Natural killer cell (primary cell): ENCODE measurements around the gene NEK11. TPM values are rescaled to one million over a fixed set of nuclear protein-coding genes. Genes with fewer than 3 reads are reported as not detected.

Experiments used
- ATAC-seq, 3 donors: fragments of 150-1000 bp in 2 of 3; fragments of 200-7000 bp in 1 of 3; cut with Tn5 transposase; 1 replicate in 1 of 3; 2 replicates in 2 of 3; pipeline ENCODE4 v1.10.0; 2021; ENCODE audit warnings: mild to moderate bottlenecking in 2 of 3, moderate library complexity in 2 of 3
- DNase-seq, 2 donors: peaks; one replicate each; pipeline versions ENCODE4 v3.0.0 to v3.0.0-alpha.2; 2013 to 2021; ENCODE audit warnings: mixed read lengths in 1 of 2
- H3K27ac ChIP-seq: one replicate; pipeline ENCODE4 v1.5.1; 2013; ENCODE audit warnings: mild to moderate bottlenecking, low read length
- H3K27me3 ChIP-seq: one replicate; pipeline ENCODE4 v1.6.1; 2013; ENCODE audit warnings: low read length; ENCODE audit not compliant: control insufficient read depth, insufficient read depth
- H3K36me3 ChIP-seq: one replicate; pipeline ENCODE4 v1.6.1; 2013; ENCODE audit warnings: low read length; ENCODE audit not compliant: control insufficient read depth, insufficient read depth
- H3K4me1 ChIP-seq: one replicate; pipeline ENCODE4 v1.6.1; 2013; ENCODE audit warnings: low read length; ENCODE audit not compliant: control insufficient read depth, insufficient read depth
- H3K4me3 ChIP-seq: one replicate; pipeline ENCODE4 v1.5.1; 2013; ENCODE audit warnings: low read length
- H3K9me3 ChIP-seq: one replicate; pipeline ENCODE4 v1.6.1; 2013; ENCODE audit warnings: low read length; ENCODE audit not compliant: control insufficient read depth, insufficient read depth
- H3K27ac Mint-ChIP-seq, 2 donors: one replicate each; pipeline ENCODE4 v1.8.0; 2022; ENCODE audit warnings: mild to moderate bottlenecking in 2 of 2, mixed read lengths in 2 of 2, moderate library complexity in 1 of 2
- H3K27me3 Mint-ChIP-seq, 2 donors: one replicate each; pipeline ENCODE4 v1.8.0; 2022; ENCODE audit warnings: low read depth in 2 of 2, mixed read lengths in 2 of 2
- H3K36me3 Mint-ChIP-seq: one replicate; pipeline ENCODE4 v1.8.0; 2022; ENCODE audit warnings: mixed read lengths
- H3K4me1 Mint-ChIP-seq, 2 donors: one replicate each; pipeline ENCODE4 v1.8.0; 2022; ENCODE audit warnings: mixed read lengths in 2 of 2
- H3K4me3 Mint-ChIP-seq: one replicate; pipeline ENCODE4 v1.8.0; 2022; ENCODE audit warnings: mild to moderate bottlenecking, moderate library complexity, mixed read lengths
- H3K9me3 Mint-ChIP-seq, 2 donors: one replicate each; pipeline ENCODE4 v1.8.0; 2022; ENCODE audit warnings: mixed read lengths in 2 of 2
- WGBS: methylation state at CpG from one replicate; pipeline ENCODE4 v1.1.7; 2013; ENCODE audit warnings: missing lambda C conversion rate; ENCODE audit not compliant: insufficient coverage; 5-methylcytosine and 5-hydroxymethylcytosine counted together
- intact Hi-C: fragments of 100-400 bp; cut with micrococcal nuclease; formaldehyde crosslinking; loops from one replicate; pipeline ENCODE4 v1.14.2; 2022
- total RNA-seq, 4 donors: library from RNA; stranded (reverse); fragments of 120-200 nt in 1 of 4; gene quantifications; one replicate each; pipeline versions ENCODE4 v1.2.3 to v1.2.4, GENCODE V29; 2013 to 2022
- TF ChIP-seq, protein P1 (sequence below): fragments of 200-600 bp; IDR thresholded peaks from one replicate; pipeline ENCODE4 v1.8.0; 2022; ENCODE audit warnings: antibody characterized with exemption

Gene NEK11
- total RNA-seq, 3 donors from 2014 or later (not counting 1 experiment from before 2014, with no cell fraction given): 2.6 to 3.6 (median 3.5) TPM

DNA sequence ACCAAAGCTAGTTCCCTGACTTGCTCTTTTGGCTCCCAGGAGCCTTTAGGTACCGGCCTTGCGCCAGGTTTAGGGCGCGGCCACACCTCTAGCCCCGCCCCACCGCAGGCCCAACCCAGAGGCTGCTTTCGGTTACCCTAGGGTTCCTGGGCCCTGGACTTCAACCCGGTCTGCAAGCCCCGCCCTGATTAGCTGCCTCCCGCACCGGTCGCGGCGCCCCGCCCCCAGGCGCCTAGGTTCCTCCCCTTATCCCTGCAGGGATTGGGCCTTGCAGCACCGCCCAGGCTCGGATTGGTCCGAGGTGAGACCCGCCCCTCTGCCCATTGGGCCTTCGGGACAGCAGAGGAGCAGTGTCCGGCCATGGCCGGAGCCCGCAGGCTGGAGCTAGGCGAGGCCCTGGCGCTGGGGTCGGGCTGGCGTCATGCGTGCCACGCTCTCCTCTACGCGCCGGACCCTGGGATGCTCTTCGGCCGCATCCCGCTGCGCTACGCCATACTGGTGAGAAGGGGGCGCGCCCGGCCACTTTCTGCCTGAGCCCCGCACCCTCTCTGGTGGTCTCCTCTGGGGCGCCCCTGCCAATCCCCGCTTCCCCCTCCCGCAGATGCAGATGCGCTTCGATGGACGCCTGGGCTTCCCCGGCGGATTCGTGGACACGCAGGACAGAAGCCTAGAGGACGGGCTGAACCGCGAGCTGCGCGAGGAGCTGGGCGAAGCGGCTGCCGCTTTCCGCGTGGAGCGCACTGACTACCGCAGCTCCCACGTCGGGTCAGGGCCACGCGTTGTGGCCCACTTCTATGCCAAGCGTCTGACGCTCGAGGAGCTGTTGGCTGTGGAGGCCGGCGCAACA is 355.0 kb downstream of the NEK11 start, which contains the start of gene NUDT16:
Gene NUDT16 (plus strand): TSS at position 330 of the 847 bp plus-strand sequence. CDS start 31 bp downstream, at position 361.
- DNase-seq (peak; percentile 94 to 96), ATAC-seq (peak; percentile 97 to 100 (median 97))
- Histone ChIP-seq H3K27ac (peak within 1 kb of the TSS; percentile 51), H3K36me3 (peaks cover 5% of the 10 kb centered on the region), H3K27me3 (no peaks in the 10 kb centered on the region), H3K4me3 (peak within 1 kb of the TSS; percentile 67), H3K4me1 (peaks cover 25% of the 10 kb centered on the region), H3K9me3 (no peaks in the 10 kb centered on the region)
- Mint-ChIP-seq H3K9me3 (no peaks in the 10 kb centered on the region), H3K36me3 (no peaks in the 10 kb centered on the region), H3K27ac (peak within 1 kb of the TSS; percentile 88 to 97), H3K27me3 (no peaks in the 10 kb centered on the region), H3K4me3 (peak within 1 kb of the TSS; percentile 95), H3K4me1 (peaks cover 30 to 40% of the 10 kb centered on the region in 2 donors)
- WGBS: under 1% methylated on average over 73 of the region's 73 CpGs
- TF ChIP-seq, protein P1, sequence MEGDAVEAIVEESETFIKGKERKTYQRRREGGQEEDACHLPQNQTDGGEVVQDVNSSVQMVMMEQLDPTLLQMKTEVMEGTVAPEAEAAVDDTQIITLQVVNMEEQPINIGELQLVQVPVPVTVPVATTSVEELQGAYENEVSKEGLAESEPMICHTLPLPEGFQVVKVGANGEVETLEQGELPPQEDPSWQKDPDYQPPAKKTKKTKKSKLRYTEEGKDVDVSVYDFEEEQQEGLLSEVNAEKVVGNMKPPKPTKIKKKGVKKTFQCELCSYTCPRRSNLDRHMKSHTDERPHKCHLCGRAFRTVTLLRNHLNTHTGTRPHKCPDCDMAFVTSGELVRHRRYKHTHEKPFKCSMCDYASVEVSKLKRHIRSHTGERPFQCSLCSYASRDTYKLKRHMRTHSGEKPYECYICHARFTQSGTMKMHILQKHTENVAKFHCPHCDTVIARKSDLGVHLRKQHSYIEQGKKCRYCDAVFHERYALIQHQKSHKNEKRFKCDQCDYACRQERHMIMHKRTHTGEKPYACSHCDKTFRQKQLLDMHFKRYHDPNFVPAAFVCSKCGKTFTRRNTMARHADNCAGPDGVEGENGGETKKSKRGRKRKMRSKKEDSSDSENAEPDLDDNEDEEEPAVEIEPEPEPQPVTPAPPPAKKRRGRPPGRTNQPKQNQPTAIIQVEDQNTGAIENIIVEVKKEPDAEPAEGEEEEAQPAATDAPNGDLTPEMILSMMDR: no peak
- intact Hi-C loops: loop anchor here (1.0 to 10.0 kb wide), 5 partner anchors 122 to 1343 kb away; partner anchors contain the start of gene NPHP3

DNA sequence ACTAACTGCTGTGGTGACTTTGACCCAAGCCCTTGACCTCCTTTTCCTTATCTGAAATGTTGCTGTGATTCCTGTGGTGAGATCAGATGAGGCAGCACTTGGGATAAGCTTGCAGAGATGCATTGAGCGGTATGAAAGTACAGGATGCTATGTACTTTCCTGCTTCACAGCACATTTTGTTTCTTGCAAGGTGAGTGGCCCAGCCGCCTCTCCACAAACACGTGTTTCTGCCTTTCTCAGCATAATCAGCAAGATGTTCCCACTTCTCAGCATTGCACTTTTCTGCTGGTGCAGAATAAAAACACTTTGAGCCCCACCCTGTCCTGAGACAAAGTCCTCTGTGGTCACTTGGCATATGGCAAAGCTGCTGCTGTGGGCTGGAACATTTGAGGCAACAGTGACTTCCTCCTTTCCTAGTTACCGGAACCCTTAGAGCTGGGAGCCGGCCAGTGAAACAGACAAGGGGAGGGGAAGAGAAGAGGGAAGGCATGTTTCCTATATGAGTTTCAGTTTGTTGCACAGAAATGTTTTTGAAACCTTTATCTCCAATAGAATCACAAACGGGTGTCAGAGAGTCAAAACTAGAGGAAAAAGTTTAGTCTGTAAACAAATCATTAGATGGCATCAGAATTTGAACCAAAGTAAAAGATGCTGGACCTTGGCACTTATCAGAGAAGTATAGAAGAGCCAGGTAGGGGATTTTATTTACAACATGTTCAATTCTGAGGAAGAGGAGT is 359.9 kb downstream of the NEK11 start:
- Mint-ChIP-seq H3K9me3 (no peaks in the 10 kb centered on the region), H3K36me3 (no peaks in the 10 kb centered on the region), H3K4me3 (no peak overlapping the region), H3K27ac (peak overlapping the region in 1 of 2 donors; percentile 13), H3K4me1 (peaks cover 23 to 39% of the 10 kb centered on the region in 2 donors), H3K27me3 (no peaks in the 10 kb centered on the region)
- no peaks in the 10 kb centered on the region for H3K9me3 ChIP-seq
- DNase-seq: no peak
- no peak overlapping the region for H3K4me3 ChIP-seq
- TF ChIP-seq, protein P1: no peak
- H3K27me3 ChIP-seq: no peaks in the 10 kb centered on the region
- ATAC-seq: no peak
- H3K27ac ChIP-seq: no peak overlapping the region
- H3K4me1 ChIP-seq: peaks cover 15% of the 10 kb centered on the region
- intact Hi-C loops: loop anchor here (10.0 kb wide), 1 partner anchor 1338 kb away; the partner anchor contains the start of gene NPHP3
- 20% methylated on average over 3 of the region's 6 CpGs for WGBS
- H3K36me3 ChIP-seq: peaks cover 5% of the 10 kb centered on the region

DNA sequence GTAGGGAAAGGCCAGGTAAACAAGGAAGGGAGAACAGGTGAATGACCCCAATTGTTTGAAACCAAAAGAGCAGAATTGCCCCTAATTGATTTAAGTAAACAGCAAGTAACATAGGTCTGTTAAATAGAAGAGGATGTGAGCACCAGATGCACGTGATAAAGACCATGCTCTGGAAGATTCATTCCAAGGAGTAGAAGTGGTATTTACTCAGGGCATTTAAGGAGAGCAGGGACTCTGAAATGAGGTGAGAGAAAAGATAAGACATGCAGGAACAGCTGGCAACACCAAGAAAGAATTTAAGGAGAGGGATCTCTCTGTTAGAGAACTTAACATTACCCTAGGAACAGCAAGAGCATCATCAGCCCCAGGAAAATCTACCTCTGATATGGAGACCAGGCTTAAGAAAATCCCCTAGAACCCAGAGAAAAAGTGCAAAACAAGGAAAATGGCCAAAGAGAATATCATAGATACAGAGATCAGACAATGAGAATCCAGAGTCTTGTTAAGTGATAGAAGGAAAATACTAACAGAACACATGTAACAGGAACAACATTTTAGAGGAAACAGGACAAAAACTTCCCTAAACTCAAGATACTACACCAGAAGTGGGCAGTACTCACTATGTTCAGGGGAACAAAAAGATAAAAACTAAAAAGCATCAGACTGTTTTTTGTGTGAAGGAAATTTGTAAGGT is 361.3 kb downstream of the NEK11 start:
- no peak overlapping the region for H3K27ac Mint-ChIP-seq
- no peaks in the 10 kb centered on the region for H3K27me3 ChIP-seq
- H3K4me1 Mint-ChIP-seq: peaks cover 13 to 27% of the 10 kb centered on the region in 2 donors
- no peak overlapping the region for H3K27ac ChIP-seq
- no peaks in the 10 kb centered on the region for H3K36me3 Mint-ChIP-seq
- no peaks in the 10 kb centered on the region for H3K9me3 ChIP-seq
- no peak overlapping the region for H3K4me3 ChIP-seq
- H3K36me3 ChIP-seq: peaks cover 5% of the 10 kb centered on the region
- ATAC-seq: no peak
- no peak for DNase-seq
- no peaks in the 10 kb centered on the region for H3K9me3 Mint-ChIP-seq
- TF ChIP-seq, protein P1: no peak
- WGBS: 63% methylated on average over 1 of the region's 1 CpG
- H3K4me3 Mint-ChIP-seq: no peak overlapping the region
- H3K4me1 ChIP-seq: peaks cover 9% of the 10 kb centered on the region
- intact Hi-C loops: loop anchor here (10.0 kb wide), 1 partner anchor 1337 kb away; the partner anchor contains the start of gene NPHP3
- H3K27me3 Mint-ChIP-seq: no peaks in the 10 kb centered on the region
